HCT116 (cell line): Measurements from ENCODE around the gene ITGAL.
A peak's percentile ranks its signal among the peaks of the same experiment; 100 is the strongest.

Experiments used
- EZH2 ChIP-seq: fragments of 200-600 bp; sonication (generic); IDR thresholded peaks from 2 replicates; pipeline ENCODE4 v1.6.1; 2017; ENCODE audit warnings: antibody characterized with exemption, mixed run types
- POLR2A ChIP-seq: IDR thresholded peaks from 2 replicates; pipeline ENCODE4 v1.7.0; 2011; ENCODE audit warnings: borderline replicate concordance; ENCODE audit not compliant: insufficient read depth, insufficient read length; ENCODE audit errors: extremely low read depth
- TCF7L2 ChIP-seq: IDR thresholded peaks from 2 replicates; pipeline ENCODE4 v1.7.0; 2011; ENCODE audit warnings: borderline replicate concordance, inconsistent platforms; ENCODE audit not compliant: insufficient read depth, insufficient read length; ENCODE audit errors: extremely low read depth
- TF ChIP-seq, protein P1 (sequence below): IDR thresholded peaks from 2 replicates; pipeline ENCODE4 v1.6.1; 2012
- TF ChIP-seq, protein P2 (sequence below), 3 experiments: fragments of 200-600 bp in 1 of 3; sonication (generic) in 1 of 3; IDR thresholded peaks in 2 of 3; conservative IDR thresholded peaks in 1 of 3; 2 replicates each; pipeline ENCODE4 v1.5.1; 2012 to 2017; ENCODE audit warnings: low read depth in 2 of 3, low read length in 2 of 3, antibody characterized with exemption in 1 of 3, borderline replicate concordance in 1 of 3, control low read depth in 1 of 3, mild to moderate bottlenecking in 1 of 3, mixed read lengths in 1 of 3, mixed run types in 1 of 3, moderate library complexity in 1 of 3; ENCODE audit not compliant: insufficient read depth in 1 of 3

DNA sequence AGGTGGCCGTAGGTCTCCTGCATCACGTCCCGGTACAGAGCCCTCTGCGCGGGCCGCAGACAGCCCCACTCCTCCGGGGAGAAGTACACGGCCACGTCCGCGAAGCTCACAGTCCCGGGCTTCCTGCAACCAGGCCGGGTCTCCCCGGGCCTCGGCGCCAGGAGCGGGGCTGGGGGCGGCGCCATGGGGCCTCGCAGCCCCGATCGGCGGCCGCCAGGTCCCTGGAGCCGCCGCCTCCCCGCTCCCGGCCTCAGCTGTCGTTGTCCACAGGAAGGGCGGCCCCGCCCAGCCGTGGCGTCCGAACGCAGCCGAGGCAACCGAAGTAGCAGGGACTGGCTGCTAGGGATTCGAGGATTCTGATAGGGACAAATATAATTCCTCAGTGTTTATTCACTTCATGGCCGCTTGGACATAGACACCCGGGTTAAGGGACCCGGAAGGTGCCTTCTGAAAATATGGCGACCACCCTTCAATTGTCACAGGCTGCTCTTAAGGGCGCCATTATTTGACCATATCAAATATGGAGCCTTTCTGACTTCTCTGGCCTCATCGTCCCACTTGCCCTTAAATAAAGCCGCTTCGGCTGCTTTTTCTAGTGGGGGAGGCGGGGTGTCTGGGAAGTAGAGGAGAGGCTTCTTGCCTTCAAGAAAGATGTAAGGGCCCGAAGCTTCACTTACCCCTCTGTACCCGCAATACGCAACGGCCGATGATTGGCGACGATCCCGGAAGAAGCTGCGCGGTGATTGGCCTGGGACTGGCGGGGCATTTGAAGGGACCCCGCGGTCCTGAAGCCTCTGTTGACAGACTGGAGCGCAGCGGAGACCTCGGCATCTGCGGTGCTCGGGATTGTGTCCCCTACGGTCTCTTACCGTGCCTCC is 99.1 kb downstream of the ITGAL start, which contains the start of gene ZNF688:
- TF ChIP-seq, protein P1, sequence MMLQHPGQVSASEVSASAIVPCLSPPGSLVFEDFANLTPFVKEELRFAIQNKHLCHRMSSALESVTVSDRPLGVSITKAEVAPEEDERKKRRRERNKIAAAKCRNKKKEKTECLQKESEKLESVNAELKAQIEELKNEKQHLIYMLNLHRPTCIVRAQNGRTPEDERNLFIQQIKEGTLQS = no peak
- TF ChIP-seq TCF7L2 (peak; percentile 89), POLR2A (peak; percentile 47), EZH2 (no peak)
- TF ChIP-seq, protein P2, sequence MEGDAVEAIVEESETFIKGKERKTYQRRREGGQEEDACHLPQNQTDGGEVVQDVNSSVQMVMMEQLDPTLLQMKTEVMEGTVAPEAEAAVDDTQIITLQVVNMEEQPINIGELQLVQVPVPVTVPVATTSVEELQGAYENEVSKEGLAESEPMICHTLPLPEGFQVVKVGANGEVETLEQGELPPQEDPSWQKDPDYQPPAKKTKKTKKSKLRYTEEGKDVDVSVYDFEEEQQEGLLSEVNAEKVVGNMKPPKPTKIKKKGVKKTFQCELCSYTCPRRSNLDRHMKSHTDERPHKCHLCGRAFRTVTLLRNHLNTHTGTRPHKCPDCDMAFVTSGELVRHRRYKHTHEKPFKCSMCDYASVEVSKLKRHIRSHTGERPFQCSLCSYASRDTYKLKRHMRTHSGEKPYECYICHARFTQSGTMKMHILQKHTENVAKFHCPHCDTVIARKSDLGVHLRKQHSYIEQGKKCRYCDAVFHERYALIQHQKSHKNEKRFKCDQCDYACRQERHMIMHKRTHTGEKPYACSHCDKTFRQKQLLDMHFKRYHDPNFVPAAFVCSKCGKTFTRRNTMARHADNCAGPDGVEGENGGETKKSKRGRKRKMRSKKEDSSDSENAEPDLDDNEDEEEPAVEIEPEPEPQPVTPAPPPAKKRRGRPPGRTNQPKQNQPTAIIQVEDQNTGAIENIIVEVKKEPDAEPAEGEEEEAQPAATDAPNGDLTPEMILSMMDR (IDR thresholded peaks at IDR 0.05 in 2 of 3, conservative IDR thresholded peaks at IDR 0.05 in 1 of 3; ENCODE audit: borderline replicate concordance in 1 of 3, insufficient read depth in 1 of 3, low read depth in 2 of 3, low read length in 2 of 3) = no peak
